A549 (cell line): Measurements from ENCODE around the gene TEX47.

Experiments used
- SMC3 ChIP-seq: fragments of >200 bp; sonication (Bioruptor Twin); formaldehyde crosslinking; IDR thresholded peaks from 3 replicates; pipeline ENCODE4 v1.6.1; 2018; ENCODE audit warnings: inconsistent platforms
- TF ChIP-seq, protein P1 (sequence below): fragments of >200 bp; sonication (Bioruptor Twin); formaldehyde crosslinking; IDR thresholded peaks from 3 replicates; pipeline ENCODE4 v1.5.1; 2016

- TF ChIP-seq, protein P1, sequence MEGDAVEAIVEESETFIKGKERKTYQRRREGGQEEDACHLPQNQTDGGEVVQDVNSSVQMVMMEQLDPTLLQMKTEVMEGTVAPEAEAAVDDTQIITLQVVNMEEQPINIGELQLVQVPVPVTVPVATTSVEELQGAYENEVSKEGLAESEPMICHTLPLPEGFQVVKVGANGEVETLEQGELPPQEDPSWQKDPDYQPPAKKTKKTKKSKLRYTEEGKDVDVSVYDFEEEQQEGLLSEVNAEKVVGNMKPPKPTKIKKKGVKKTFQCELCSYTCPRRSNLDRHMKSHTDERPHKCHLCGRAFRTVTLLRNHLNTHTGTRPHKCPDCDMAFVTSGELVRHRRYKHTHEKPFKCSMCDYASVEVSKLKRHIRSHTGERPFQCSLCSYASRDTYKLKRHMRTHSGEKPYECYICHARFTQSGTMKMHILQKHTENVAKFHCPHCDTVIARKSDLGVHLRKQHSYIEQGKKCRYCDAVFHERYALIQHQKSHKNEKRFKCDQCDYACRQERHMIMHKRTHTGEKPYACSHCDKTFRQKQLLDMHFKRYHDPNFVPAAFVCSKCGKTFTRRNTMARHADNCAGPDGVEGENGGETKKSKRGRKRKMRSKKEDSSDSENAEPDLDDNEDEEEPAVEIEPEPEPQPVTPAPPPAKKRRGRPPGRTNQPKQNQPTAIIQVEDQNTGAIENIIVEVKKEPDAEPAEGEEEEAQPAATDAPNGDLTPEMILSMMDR = no peak
- no peak for TF ChIP-seq SMC3
Observed at GRCh38 chr7:88746126-88746525, 49.4 kb downstream of the TEX47 start.
